A549 (cell line): Measurements from ENCODE around the gene NDC80.
"Not testable (repeated sequence)": the region's sequence is repeated elsewhere in the genome, so short reads cannot be mapped to it uniquely, and the experiment has no call there.

Experiments used
- MAFK ChIP-seq: fragments of 450-650 bp; IDR thresholded peaks from 2 replicates; pipeline ENCODE4 v1.6.1; 2014; ENCODE audit not compliant: partially characterized antibody
- MYC ChIP-seq: IDR thresholded peaks from 2 replicates; pipeline ENCODE4 v1.6.1; 2012; ENCODE audit warnings: mild to moderate bottlenecking, inconsistent platforms, low read length, improper control_type of control experiment, borderline replicate concordance
- POLR2A ChIP-seq: IDR thresholded peaks from 2 replicates; pipeline ENCODE4 v1.6.1; 2012; ENCODE audit warnings: mild to moderate bottlenecking, low read length
- TF ChIP-seq, protein P1 (sequence below): fragments of 200-600 bp; sonication (generic); IDR thresholded peaks from 2 replicates; pipeline ENCODE4 v1.6.1; 2016; ENCODE audit warnings: antibody characterized with exemption, mild to moderate bottlenecking, moderate library complexity

DNA sequence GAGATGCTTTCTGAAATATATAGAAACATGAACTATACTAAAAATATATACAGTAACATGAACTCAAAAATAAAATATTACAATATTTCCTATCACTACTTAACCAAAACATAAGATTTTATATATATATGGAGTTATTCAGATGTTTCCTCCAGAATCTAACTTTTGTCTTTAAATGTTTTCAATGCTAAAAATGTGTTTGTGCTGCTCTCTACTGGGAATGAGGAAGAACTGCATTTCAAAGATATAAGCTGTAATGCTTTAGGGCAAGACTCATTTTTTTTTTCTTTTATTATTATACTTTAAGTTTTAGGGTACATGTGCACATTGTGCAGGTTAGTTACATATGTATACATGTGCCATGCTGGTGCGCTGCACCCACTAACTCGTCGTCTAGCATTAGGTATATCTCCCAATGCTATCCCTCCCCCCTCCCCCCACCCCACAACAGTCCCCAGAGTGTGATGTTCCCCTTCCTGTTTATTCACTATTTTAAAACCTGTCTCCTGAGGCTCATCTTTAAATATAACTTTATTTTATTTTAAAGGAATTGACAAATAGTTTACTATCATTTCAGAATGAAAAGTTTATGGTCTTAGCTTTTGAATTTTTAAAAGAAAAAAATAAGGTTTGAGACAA, 29.3 kb upstream of the NDC80 start:
- TF ChIP-seq, protein P1, sequence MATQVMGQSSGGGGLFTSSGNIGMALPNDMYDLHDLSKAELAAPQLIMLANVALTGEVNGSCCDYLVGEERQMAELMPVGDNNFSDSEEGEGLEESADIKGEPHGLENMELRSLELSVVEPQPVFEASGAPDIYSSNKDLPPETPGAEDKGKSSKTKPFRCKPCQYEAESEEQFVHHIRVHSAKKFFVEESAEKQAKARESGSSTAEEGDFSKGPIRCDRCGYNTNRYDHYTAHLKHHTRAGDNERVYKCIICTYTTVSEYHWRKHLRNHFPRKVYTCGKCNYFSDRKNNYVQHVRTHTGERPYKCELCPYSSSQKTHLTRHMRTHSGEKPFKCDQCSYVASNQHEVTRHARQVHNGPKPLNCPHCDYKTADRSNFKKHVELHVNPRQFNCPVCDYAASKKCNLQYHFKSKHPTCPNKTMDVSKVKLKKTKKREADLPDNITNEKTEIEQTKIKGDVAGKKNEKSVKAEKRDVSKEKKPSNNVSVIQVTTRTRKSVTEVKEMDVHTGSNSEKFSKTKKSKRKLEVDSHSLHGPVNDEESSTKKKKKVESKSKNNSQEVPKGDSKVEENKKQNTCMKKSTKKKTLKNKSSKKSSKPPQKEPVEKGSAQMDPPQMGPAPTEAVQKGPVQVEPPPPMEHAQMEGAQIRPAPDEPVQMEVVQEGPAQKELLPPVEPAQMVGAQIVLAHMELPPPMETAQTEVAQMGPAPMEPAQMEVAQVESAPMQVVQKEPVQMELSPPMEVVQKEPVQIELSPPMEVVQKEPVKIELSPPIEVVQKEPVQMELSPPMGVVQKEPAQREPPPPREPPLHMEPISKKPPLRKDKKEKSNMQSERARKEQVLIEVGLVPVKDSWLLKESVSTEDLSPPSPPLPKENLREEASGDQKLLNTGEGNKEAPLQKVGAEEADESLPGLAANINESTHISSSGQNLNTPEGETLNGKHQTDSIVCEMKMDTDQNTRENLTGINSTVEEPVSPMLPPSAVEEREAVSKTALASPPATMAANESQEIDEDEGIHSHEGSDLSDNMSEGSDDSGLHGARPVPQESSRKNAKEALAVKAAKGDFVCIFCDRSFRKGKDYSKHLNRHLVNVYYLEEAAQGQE = not testable (repeated sequence)
- not testable (repeated sequence) for TF ChIP-seq POLR2A, MYC, MAFK
